Measurements from ENCODE around the gene RCAN2.
A peak's percentile ranks its signal among the peaks of the same experiment; 100 is the strongest.

The RCAN2 gene

DNA sequence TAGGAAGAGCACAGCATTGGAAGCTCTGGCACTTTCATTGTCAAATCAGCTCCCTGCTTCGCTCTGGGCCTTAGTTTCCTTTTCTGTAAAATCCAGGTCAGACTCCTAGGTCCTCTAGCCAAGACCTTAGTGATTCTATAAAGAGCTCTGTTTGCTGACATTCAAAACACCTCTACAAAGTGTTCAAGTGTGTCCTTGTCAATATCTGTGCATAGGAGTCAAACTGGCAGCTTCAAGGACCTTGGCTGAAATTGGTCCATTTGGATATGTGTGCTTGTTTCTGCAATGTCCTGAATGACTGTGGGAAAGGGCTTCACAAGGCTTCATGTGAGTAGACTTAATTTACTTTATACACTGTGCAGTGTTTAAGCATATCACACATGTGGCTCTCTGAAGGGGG is 246.6 kb downstream of the RCAN2 start:
- no peak for DNase-seq

DNA sequence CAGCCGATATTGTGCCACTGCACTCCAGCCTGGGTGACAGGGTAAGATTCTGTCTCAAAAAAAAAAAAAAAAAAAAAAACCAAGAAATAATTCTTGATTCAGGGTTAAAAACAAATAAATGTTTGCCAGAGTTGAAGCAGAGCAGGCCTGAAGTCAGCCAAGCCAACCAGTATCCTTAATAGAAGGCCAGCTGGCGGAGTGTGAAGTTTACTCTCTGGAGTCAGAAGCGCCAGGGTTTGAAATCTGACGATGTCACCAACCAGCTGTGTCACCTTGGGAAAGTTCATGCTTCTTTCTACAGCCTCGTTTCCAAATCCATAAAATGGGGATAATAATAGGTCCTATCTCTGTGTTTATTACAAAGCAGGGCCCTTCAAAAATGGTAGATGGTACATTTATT is 247.5 kb downstream of the RCAN2 start:
- DNase-seq = no peak

DNA sequence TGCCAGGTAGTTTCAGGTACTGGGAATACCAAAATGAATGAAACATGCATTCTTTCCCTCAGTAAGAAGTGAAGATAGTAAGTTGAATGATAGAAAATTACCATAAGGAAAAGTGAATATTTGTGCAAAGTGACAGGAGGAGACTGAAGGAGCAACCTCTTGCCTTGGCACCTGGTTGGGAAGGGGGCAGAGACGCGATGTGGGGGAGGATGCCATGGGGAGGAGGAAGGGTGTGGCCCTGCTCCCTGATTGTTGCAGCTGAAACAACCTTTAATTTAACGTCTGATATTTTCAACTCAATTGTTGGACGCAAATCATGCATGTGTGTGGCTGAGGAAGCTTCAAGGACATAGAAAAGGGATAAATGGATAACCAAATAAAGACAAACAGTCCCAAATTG is 248.3 kb downstream of the RCAN2 start:
- no peak for DNase-seq

DNA sequence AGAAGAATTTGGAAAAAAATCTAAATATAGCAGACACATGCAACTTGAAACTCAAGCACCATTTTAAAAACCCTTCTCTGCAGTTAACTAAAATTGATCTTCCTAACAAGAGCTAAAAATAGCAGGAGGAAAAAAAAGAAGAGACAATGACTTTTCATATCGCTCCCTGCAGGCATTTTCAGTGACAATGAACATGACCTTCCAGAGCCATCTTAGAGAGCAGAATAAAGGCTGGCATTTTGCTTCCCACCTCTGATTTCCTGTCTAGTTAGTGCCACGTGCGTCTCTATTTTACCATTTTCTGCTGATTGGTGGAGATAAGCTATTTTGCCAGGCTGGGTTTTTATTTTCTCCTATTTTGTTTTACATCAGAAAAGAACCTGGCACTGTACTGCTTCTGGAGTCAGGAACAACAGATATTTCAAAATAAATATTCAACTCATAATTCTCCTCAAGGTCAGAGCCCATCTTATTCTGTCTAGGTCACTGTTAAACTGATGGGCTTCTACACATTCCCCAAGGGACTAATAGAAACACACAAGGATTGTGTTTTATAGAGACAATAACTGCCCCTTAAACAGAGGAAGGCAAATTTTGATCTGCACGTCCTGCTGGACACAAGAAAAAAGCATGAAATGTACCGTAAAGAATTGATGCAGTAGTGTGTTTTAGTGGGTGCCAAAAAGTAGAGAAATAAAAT is 250.2 kb downstream of the RCAN2 start:
- no peak for DNase-seq

DNA sequence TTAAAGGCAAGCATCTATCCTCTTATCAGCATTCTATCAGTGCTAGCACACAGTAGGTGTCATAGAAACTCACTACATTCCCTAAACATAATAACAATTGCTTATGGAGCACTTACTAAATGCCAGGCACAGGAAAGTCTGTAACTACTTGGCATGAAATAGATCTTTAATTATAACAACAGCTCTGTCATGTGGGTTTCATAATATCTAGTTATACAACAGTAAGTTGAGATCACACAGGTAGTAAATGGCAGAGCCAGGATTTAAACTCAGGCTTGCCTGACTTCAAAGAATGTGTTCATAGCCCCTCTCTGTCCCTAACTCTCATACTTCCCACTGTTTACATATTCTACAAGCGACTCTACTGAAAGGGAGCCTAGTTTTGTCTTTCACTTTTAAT is 254.5 kb downstream of the RCAN2 start:
- no peak for DNase-seq

DNA sequence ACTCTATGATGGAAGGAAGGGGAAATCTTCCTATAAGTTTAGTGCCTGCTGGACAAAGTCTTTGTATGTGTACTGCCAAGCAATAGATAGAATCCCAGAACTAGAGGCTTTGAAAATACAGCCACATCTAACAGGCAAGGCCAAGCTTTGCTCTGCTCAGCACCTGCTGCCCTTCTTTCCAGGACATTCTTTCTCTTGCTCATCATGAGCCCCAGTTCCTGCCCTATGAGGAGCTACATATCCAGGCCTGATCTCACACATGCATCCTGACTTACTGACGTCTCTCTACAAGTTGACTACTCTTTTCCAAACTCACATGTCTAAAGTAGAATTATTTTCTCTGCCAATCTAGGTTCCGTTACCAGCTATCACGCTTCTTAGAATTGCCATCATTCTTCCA is 256.0 kb downstream of the RCAN2 start:
- DNase-seq = no peak

DNA sequence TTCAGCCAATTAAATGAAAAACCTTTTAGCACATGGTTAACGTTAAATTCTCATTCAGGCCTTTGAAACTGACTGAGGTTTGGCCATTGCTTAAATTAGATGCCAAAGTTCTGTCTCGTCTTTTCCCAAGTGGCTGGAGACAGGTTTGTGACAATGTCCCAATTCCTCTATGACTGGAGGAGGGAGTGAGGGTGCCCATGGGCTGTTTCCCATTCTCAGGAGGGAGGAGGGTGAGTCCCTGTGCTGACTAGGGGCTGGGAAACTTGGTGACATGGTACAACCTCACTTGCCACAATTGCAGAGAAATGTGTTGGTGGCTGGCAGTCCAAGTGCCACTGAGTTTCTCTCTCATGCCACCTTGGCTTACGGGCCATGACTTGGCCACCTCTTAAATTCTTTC is 256.5 kb downstream of the RCAN2 start:
- DNase-seq = no peak

DNA sequence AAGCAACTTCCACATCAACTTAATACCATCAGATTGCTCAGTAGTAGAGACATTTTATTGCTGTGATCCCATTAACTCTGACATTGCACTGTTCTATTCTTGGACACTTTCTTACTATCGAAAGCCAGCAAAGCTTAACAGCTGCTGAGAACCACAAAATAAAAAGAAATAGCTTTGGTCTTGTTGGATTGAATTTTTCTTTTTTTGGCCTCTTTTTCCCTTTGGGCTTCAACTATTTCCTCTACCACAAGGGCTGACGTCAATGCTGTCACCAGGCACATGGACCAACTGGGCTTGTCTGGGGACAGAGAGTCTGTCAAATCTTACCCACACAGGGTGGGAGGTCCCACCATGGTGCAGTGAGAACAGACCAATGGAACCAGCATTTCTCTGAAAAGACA is 257.1 kb downstream of the RCAN2 start:
- DNase-seq = no peak

DNA sequence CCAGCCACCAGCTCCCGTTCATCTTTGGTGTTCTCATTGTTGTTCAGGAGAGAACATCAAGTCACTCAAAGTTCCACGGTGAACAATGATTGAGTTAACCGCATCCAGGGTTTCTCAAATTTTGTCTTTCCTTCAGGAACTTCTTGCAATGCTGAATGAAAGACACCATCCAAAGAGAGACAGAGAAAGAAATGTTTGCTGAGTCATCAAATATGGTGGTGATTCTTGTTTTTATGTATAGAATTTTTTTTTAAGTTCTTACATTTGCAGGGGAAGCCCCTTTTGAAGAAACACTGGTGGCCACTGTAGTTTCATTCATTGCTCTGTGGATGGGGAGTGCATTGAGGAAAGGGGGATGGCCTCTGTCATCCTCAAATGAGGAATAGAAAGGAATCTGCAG is 258.1 kb downstream of the RCAN2 start:
- DNase-seq = no peak

DNA sequence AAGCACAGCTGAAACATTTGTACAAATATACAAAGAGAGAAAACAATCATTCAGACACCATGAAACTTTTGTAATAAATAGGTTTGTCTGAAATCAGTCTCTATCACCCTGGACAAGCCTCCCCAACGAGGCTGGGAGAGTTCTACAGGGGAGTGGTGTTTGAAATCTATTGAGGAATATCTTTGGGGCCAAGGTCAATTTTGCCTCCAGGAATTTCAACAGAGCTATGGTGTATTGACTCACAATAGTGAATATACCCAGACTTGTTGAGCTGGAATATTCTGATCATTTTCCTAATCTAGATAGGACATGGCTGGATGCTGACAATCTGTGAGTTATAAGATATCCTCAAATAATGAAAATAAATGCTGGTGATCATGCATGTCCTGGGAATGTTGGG is 269.0 kb downstream of the RCAN2 start:
- no peak for DNase-seq

DNA sequence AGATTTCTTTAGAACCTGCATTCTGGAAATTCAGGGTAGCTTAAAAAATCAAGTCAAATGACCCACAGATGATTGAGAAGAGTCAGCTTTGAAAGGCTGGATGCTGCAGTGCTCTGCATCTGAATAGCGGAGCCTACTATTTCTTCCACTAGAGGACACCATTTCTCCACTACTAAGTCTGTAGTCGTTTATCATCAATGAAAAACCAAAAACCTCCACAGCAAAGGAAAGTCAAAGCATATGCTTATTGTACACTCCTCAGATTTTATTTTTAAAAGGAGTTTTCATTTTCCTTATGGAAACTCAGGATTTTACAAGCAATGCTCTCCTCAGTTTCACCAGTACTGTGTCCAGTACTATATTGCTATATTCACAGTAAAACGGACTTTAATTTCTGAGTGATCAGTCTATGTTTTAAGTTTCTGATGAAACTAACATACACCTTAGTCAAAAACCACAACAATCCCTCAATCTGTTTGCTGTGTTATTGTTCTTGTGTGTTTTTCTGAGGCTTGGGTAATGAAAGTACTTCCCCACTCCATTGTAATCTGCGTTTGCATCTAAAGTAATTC is 269.9 kb downstream of the RCAN2 start:
- no peak for DNase-seq

DNA sequence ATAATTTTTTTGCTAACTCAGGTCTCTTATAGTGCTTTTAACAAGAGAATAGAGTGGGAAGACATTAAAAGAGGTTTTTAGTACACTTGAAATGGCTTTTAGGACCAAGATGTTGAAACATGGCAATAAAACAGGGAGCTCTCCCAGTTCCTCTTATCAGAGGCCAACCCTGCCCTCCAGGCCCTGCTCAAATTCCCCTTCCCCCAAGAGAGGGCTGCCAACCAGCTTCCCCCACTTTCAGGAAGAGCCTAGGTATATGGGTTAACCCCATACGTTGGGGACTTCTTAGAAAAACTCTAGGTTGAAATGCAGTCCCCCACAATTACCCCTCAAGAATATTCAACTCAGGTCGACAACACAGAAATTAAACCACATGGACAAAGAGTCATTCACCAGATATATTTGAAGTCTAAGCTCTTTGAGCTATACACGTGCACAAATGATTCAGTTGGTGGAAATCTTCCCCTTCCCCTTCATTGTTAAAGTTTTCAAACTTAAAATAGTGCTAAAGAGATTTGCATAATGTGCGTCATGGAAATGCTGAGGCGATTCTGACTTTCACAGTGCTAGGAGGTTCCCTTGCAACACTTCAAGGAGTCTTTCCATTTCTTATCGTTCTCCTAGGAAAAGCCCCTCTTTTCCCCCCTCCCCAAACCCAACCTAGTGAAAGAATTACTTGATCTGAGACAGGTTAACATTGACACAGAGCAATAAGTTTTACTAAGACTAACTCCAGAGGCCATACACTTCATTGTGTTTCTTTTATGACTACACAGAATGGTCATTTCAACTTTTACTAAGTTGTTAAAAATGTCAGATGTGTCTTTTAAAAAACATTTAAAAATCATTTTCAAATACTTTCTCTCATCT is 270.7 kb downstream of the RCAN2 start:
- DNase-seq = peak; percentile 38

DNA sequence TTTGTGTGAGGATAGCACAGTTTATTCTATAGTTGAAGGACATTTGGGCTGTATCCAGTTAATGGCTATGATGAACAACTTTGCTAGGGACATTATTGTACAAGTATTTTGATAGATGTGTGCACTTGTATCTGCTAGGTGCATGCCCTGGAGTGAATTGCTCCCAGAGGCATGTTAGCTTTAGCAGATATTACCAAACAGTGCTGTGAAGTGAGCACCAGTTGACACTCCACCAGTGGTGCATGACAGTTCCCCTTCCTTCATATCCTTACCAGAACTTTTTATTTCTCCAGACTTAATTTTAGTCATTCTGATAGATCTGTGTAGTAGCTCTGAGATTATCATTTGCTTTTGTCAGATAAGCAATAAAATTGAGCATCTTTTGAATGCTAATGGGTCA is 271.6 kb downstream of the RCAN2 start:
- DNase-seq = no peak

DNA sequence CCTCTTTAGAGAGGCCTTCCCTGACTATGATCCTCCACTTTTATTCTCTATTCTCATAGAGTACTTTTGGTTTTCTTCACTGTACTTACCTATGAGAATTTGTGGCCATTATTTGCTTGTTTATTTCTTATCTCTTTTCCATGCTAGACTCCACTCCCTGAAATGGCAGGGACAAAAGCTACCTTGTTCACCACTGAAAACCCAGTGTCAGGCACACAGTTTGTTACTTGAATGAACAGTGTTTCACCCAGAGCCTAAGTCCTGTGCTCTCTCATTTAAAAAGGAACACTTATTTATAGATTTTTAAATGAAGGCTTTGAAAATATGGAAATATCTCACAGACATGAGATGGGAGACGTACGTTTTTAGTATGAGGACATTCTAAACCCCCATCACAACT is 272.8 kb downstream of the RCAN2 start:
- no peak for DNase-seq

DNA sequence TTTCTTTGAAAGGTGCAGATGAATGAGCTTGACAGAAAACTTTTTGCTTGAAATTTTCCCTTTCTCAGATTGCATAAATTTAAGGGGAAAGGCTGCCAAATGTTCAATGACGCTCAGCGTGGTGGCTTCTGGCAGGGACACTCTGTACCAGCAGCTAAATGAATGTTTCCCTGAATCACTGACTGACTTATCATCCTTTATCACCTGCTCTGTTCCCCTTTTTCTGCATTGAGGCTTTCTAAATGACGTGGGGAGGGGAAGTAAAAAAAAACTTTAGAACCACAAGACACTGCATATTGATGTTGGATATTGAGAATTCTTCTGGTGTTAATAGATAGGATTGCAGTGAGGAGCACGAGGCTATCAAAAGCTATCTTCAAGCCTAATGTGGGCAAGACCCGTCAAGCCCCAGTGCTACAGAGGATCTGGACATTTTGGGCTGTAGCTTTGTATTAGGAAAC is 273.5 kb downstream of the RCAN2 start:
- DNase-seq = peak; percentile 34

DNA sequence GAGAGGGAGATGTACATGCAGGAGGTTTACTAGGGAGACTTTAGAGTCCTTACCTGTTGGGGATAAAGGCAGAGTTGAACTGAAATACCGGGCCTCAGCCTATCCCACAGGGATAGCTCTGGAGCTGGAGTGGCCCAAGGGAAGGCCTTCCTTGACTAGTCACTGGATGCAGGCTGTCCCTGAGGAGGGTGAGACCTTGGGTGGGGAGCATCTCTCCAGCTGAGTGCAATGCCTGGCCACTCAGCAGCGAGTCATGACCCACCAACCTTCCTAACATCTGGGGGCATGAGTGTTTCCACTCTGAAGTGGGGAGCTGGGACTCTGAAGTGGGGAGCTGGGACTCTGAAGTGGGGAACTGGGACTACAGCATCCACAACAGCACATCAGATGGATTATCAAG is 274.4 kb downstream of the RCAN2 start:
- no peak for DNase-seq

DNA sequence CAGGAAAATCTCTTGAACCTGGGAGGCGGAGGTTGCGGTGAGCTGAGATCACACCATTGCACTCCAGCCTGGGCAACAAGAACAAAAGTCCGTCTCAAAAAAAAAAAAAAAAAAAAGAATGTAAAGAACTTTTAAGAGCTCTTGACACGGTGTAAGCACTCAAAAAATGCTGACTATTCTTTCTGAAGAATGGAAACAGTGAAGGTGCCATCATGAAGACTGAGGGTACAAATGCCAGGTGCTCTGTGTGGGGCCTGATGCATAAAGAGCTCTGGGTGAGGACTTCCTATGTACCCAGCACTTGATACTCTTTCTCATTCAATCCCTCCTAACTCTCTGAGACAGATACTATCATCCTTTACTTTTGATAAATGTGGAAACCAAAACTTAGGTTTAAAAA is 275.5 kb downstream of the RCAN2 start:
- no peak for DNase-seq

DNA sequence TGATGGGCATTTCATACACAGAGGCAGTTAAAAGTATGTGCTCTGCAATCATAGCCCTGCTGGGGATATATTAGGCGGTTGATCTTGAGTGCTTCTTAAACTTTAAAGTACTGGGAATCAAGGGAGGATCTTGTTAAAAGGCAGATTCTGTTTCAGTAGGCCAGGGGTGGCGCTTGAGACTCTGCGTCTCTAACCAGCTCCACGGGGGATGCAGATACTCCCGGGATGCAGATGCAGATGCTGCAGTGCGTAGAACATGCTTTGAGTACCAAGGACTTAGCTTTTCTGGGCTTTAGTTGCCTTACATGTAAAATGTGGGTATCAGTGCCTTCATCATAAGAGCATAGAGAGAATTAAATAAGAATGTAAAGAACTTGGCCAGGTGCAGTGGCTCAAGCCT is 276.0 kb downstream of the RCAN2 start:
- no peak for DNase-seq

DNA sequence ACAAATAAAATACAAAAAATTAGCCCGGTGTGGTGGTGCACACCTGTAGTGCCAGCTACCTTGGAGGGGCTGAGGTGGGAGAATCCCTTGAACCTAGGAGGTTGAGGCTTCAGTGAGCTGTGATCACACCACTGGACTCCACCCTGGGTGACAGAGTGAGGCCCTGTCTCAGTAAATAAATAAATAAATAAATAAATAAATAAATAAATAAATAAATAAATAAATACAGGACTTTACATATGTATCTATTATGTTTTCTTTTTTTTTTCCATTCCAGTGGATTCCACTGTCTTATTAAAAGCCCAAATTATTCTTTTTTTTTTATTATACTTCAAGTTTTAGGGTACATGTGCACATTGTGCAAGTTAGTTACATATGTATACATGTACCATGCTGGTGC is 279.3 kb downstream of the RCAN2 start:
- DNase-seq = no peak

DNA sequence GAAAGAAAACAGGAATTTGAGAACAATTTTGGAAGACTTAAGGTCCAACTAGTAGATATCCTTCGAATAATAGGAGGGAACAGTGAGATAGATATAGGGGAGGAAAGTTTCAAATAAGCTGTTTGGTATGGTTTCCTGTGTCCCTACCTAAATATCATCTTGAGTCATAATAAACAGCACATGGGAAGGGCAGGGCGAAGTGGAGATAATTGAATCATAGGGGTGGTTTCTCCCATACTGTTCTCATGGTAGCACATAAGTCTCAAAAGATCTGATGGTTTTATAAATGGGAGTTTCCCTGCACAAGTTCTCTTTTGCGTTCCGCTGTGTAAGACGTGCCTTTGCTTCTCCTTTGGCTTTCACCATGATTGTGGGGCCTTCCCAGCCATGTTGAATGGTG is 281.0 kb downstream of the RCAN2 start:
- no peak for DNase-seq

DNA sequence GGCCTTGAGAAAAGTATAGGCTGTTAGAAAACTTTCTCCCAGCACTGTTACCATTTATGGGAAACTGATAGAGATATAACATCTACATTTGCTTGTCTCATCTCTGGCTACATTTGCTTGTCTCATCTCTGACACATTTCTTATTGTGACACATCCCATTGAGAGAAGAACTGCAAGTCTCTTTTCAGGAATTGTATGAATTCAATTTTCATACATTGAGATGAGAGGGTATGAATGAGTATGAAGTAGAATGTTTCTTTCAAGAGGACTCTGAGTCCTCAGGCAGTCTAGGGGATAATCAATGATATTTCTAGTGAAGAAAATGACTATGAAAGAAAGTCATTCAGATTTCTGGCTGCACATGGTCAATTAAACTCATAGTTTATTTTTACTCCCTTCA is 282.9 kb downstream of the RCAN2 start:
- no peak for DNase-seq

DNA sequence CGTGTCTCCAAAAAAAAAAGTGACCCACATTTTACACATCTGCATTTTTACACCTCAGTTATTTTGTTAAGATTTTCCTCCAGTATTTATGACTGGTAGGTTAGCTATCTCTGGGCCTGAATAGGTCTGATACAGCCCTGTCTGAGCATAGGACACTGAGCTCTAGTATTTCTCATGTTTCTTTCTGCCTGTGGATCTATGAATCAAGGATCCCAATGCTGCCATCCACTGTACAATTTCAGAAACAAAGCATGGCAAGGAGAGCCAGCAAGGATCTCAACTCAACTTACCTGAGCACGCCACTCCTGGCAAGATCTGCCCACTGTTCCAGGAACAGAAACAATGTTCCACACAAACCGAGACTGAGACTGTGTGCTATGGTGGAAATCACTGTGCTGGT is 284.1 kb downstream of the RCAN2 start:
- no peak for DNase-seq

DNA sequence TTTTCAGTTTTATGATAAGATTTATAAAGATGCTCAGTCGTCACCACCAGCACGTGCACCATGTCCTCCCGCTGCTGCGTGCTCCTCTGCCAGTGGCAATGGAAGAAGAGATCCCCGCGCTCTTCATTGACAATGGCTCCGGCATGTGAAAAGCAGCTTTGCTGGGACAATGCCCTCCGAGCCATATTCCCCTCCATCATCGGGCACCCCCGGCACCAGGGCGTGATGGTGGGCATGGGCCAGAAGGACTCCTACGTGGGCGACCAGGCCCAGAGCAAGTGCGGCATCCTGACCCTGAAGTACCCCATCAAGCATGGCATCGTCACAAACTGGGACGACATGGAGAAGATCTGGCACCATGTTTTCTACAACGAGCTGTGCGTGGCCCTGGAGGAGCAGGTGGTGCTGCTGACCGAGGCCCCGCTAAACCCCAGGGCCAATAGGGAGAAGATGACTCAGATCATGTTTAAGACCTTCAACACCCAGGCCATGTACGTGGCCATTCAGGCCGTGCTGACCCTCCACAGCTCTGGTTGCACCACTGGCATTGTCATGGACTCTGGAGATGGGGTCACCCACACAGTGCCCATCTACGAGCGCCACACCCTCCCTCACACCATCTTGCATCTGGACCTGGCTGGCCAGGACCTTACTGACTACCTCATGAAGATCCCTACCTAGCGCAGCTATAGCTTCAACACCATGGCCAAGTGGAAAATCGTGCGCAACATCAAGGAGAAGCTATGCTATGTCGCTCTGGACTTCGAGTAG is 286.2 kb downstream of the RCAN2 start:
- no peak for DNase-seq
